ENCODE results near the gene PHKG1.
"Not testable (repeated sequence)": the region's sequence is repeated elsewhere in the genome, so short reads cannot be mapped to it uniquely, and the experiment has no call there.

Gene PHKG1

DNA sequence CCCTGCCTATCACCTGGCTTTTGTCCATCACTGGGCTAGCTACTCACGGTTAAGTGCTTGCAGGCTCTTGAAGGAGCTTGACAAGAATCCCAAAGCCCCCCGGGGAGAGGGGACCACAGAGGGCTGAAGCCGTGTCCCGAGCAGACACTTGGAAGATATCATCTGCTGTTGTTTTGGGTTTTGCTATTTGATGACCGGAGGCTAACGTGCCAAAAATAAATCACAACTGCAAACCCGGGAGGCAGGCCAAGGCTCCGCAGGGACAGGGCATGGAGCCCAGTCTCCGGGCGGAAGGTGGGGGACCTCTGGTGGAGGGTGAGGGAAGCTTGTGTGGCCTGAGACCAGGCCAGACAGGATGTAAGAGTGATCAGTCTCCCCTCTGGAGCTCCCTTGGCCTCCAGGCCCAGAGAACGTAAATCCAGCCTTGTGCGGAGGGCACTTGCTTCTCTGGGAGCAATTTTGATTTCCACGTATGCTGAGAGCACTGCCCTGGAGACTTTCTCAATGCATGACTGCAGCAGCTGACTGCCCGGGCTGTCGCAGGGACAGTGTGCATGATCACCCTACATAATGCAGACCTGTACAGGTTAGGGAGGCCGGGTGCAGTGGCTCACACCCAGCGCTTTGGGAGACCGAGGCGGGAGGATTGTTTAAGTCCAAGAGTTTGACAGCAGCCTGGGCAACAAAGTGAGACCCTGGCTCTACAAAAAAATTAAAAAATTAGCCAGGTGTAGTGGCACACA, at the start of gene PHKG1:
TSS of gene PHKG1 (minus strand) at position 164 of the 743 bp plus-strand sequence. CDS start 4,011 bp downstream, outside the sequence.
- peak; percentile 0 for DNase-seq

GRCh38 chr7:56131062-56131461, 38.3 kb upstream of the PHKG1 start:
- DNase-seq = not testable (repeated sequence)

GRCh38 chr7:56127241-56127975, 34.7 kb upstream of the PHKG1 start:
- DNase-seq = no peak

DNA sequence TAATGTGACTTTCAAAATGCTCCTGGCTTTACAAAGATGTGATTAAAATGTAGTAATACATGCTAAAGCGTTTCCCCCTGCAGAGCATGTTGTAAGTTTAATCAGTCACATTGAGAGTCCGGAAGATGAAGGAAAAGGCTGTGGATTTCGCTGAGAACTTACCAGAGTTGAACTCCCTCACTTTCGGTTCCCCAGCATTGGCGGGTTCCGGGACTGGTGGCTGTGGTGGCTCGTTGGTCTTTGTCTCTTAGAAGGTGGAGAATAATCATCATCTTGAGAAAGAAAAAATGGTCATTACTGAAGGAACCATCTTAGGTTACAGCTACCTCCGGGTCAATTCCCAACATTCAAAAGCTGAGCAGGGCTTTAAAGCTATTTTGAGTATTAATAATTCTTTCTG, 33.1 kb upstream of the PHKG1 start:
- peak; percentile 4 for DNase-seq

DNA sequence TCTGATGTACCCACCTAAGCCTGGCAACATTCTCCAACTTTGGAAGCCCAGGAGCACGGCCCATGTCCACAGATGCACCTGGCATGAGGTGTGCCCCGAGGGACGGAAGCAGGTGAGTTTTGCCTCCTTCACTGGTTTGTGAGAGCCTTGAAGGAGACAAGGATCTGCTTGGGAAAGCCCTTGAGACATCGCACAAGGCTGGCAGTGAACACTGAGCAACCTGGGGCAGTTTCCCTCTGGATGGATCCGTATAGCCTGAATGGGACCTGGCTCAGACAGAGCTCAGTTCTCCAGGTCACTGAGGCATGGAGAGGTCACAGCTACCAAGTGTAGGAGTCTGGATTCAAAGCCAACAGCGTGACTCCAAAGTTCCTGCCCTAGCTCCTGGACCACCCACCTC, 32.2 kb upstream of the PHKG1 start:
- no peak for DNase-seq

DNA sequence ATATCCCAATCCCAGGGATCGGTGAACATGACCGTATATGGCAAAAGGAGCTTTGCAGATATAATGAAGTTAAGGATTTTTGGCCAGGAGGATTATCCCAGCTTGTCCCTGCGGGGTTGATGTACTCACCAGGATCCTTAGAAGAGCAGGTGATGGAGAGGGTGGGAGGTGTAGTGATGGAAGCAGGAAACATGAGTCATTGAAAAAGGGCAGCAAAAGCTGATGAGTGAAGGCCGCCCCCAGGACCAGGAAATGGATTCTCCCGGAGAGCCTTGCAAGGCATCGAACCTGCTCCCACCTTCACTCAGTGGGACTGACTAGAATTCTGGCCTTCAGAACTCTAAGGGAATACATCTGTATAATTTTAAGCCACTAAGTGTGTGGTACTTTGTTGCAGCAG, 28.7 kb upstream of the PHKG1 start:
- DNase-seq = no peak

DNA sequence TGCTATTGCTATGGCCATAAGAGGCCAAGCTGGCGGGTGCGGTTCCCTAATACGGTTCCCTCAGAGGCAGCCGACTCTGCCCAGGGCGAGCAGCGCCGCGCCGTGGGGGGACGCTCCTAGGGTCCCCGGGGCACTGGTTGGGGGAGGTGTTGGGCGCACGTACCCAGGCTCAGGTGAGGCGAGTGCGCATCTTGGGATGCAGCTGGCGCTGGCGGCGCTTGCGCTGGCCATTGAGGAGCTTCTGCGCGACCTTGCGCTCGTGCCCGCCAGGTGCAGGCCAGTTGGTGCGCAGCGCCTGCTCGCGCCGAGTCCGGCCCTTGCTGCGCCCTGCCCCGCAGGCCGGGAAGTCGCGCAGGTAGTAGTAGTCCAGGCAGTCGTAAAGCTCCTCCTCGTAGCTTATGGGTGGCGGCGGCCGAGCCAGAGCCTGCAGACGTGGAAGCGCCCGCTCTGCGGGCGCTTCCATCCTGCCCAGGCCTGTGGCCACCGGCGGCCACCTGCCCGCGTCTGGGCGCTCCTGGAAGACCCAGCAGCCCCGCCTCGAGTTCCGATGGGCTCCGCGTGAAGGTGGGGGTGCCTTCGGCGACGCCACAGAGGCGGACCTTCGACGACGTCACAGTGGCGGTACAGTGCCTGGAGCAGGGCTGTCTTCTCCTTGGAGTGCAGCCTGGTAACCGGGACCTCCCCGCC, 23.2 kb upstream of the PHKG1 start, which contains the start of gene NUPR2:
TSS of gene NUPR2 (minus strand) at position 566 of the 687 bp plus-strand sequence. CDS start at position 463, 103 bp downstream.
- DNase-seq = no peak

DNA sequence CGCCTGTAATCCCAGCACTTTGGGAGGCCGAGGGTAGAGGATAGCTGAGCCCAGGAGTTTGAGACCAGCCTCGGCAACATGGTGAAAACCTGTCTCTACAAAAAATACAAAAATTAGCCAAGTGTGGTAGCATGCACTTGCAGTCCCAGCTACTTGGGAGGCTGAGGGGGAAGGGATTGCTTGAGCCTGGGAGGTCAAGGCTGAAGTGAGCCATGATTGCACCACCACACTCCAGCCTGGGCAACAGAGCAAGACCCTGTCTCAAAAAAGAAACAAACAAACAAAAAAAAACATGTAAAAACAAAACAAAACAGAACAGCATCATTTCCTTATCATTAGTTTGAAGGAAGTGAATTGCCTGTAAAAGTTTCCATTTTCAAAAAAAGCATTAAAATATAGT, 19.5 kb upstream of the PHKG1 start:
- not testable (repeated sequence) for DNase-seq

DNA sequence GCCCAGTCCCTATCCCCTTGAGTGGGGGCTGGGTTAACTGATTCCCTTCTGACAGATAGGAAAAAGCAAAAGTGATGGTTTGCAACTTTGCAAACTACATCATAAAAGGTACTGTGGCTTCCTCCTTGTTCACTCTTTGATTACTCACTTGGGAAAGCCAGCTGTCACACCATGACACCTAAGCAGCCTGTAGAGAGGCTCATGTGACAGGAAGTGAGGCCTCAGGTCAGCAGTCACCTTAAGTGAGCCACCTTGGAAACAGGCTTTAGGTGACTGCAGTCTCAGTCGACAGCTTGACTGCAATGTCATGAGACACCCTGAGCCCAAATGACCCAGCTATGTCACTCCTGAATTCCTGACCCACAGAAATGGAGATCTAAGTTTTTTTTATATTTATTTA, 17.9 kb upstream of the PHKG1 start:
- DNase-seq = no peak

GRCh38 chr7:56107954-56108258, 15.2 kb upstream of the PHKG1 start:
- no peak for DNase-seq

GRCh38 chr7:56106108-56107073, 13.6 kb upstream of the PHKG1 start, which contains the start of gene CHCHD2:
CHCHD2 (minus strand) TSS chr7:56106476; CDS start chr7:56106413, 63 bp downstream.
- peak; percentile 97 for DNase-seq

GRCh38 chr7:56105508-56105907, 12.8 kb upstream of the PHKG1 start:
- DNase-seq = peak; percentile 20

DNA sequence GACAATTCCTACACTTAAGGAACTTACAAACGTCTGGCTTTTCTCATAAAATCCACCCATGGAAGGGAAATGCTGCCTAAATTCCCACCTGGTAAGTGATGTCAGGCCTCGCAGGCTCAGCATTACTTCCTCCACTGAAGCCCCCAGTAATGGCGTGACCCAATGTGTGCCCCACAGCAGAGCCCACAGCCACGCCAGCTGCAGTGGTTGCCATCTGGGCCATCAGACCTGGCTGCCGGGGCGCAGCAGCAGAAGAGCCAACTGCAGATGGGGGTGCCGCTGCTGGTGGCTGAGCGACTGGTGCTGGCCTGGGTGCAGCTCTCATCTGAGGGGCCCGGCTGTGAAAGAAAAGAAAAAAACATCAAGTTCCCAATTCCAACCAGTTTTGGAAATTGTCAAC, 11.4 kb upstream of the PHKG1 start:
- DNase-seq = not testable (repeated sequence)

DNA sequence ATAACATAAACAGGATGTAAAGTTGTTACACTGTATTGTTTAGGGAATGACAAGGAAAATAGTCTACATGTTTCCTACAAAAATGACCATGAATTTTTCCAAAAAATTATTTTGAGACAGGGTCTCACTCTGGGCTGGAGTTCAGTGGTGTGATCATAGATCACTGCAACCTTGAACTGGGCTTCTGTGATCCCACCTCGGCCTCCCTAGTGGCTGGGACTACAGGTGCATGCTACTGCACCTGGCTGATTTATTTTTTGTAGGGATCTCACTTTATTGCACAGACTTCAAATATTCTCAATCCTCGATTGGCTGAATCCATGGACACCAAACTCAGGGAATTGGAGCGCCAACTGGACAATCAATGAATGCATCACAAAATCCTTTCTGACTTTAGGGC, 6.9 kb upstream of the PHKG1 start:
- no peak for DNase-seq

DNA sequence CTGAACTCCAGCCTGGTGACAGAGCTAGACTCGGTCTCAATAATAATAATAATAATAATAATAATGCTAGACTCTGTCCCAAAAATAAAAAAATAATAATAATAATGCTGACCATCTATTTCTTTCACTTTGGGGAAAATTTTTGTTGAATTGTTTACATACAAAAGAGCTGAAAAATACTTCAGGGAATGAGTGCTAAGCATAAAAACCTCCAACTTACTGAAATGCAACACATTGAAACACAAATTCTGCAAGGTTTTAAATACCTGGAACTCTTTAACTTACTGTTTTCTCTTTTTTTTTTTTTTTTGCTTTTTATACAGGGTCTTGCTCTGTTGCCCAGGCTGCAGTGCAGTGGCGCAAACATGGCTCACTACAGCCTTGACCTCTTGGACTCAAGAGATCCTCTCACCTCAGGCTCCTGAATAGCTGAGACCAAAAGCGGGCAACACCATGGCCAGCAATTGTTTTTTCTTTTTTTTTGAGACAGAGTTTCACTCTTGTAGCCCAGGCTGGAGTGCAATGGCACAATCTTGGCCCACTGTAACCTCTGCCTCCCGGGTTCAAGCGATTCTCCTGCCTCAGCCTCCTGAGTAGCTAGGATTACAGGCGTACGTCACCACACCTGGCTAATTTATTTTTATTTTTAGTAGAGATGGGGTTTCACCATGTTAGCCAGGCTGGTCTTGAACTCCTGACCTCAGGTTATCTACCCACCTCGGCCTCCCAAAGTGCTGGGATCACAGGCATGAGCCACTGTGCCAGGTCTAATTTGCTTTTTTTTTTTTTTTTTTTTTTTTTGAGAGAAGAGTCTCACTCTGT, 5.6 kb upstream of the PHKG1 start:
- DNase-seq = not testable (repeated sequence)

DNA sequence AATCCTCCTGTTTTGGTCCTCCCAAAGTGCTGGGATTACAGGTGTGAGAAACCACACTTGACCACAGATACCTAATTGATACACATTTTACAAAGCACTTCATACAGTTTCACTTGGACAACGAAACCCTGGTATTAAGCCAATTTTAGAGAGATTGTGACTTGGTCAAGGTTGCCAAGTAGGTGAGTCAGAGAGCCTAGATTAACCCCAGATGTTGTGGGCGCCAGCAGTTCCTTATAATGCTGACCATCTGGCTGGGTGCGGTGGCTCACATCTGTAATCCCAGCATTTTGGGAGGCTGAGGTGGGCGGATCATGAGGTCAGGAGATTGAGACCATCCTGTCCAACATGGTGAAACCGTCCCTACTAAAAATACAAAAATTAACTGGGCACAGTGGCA, 4.9 kb upstream of the PHKG1 start:
- DNase-seq = peak; percentile 25

DNA sequence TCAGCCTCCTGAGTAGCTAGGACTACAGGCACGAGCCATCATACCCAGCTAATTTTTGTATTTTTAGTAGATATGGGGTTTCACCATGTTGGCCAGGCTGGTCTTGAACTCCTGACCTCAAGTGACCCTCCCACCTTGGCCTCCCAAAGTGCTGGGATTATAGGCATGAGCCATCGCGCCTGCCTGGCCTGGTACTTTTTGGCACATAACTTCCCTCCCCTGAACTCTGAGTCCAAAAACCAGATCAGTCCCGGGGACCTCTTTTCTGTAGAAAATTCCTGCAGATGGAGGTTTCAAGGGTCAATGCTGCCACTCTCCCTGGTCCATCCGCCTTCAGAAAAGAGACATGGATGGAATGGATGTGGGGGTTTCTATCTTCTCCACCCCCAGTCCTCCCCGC, 364 bp downstream of the PHKG1 start:
- DNase-seq = not testable (repeated sequence)

- DNase-seq = no peak
These were observed 1.2 kb downstream of the PHKG1 start for GRCh38 chr7:56091591-56091990.

GRCh38 chr7:56087445-56087844, 5.3 kb downstream of the PHKG1 start:
- no peak for DNase-seq

DNA sequence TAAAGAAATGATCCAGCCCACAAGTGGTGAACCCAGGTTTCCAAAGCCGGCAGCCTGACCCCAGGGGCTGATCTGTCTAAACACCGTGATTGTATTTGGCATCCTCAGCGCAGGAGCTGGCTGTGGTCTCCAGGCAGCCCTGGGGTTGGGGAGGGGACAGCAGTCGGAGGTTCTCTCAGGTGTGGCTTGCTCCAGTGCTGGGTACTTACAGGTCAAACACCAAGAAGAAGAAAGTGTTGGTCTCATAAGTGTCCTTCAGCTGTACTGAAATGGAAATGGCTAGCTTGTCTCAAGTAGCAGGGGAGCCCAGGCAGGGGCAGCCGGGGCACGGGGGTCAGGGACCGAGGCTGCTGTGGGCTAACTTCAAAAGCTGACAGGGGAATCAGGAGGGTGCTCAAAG, 6.0 kb downstream of the PHKG1 start:
- DNase-seq = no peak

DNA sequence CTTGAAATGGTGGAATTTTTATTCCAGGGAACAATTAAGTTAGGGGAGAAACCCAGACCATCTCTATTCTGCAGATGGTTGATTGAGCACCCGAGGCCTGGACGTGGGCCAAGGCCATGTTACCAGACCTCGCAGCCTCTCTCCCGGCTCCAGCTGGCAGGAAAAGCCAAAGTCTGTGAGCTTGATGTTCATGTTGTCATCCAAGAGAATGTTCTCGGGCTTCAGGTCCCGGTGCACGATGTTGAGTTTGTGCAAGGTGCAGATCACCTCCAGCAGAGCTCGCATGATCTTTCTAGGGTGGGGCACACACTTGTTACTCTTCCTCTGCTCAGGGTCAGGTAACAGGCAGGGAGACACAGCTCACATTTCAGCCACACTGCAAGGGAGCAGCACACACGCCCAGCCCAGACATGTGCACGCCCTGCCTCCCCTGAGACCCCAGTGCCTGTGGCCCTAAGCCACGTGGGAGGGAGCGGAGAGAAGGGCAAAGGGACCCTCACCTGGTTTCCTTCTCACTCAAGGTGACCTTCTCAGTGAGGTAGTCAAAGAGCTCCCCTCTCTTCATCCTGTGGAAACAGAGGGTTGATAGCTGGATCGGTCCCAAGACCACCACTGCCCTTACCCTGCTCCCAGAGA, 9.5 kb downstream of the PHKG1 start:
- no peak for DNase-seq

All from OCI-M1 (cell line).